Measurements from ENCODE around the gene UBE3C. TPM values are rescaled to one million over a fixed set of nuclear protein-coding genes. Genes with fewer than 3 reads are reported as not detected.

The UBE3C gene
- total and polyA plus RNA-seq, 2 of the 13 experiments (the other 11 are each of a cell fraction or from before 2014, with no cell fraction given), result 27.0 to 48.2 TPM

- Histone ChIP-seq H3K9me3 (ENCODE audit: low read length) (no peaks in the 10 kb centered on the region), H3K36me3 (replicated peaks in 1 of 2; ENCODE audit: control insufficient read depth in 1 of 2, insufficient read depth in 2 of 2, low read length in 2 of 2) (no peaks in the 10 kb centered on the region), H3K4me2 (ENCODE audit: low read depth, low read length) (peak overlapping the region; percentile 50), H3K27ac (ENCODE audit: extremely low read length, insufficient read depth, low read length) (no peak overlapping the region), H3K4me3 (replicated peaks in 1 of 3; ENCODE audit: insufficient read depth in 1 of 3, low read depth in 2 of 3, low read length in 3 of 3) (peak overlapping the region in 1 of 3 experiments; percentile 17; a peak in 1 of 6 replicates), H3K4me1 (ENCODE audit: insufficient read depth, low read length) (peaks cover 72% of the 10 kb centered on the region), H4K20me1 (ENCODE audit: insufficient read depth, low read length) (no peaks in the 10 kb centered on the region), H3K79me2 (ENCODE audit: insufficient read depth, low read length) (no peaks in the 10 kb centered on the region), H3K27me3 (ENCODE audit: control insufficient read depth in 1 of 2, insufficient read depth in 2 of 2, low read length in 2 of 2) (peaks cover 6 to 23% of the 10 kb centered on the region in 2 experiments; a peak in 4 of 5 replicates), H3K9ac (ENCODE audit: insufficient read depth, low read depth, low read length) (no peak overlapping the region), H2AFZ (ENCODE audit: low read length) (no peak overlapping the region)
- POLR2A ChIA-PET, result no interaction called here
- DNase-seq (ENCODE audit: low spot score) (no peak), FAIRE-seq (no peak), ATAC-seq (no peak)
- TF ChIP-seq ZNF788 (CRISPR knock-in tag; IDR thresholded peaks at IDR 0.05; ENCODE audit: borderline replicate concordance), result 0 out of 2 replicates have a peak, but pooled peaks have one; percentile 10
- TF ChIP-seq ZBTB21 (CRISPR knock-in tag; IDR thresholded peaks at IDR 0.05), result no peak
- TF ChIP-seq ZBTB33 (CRISPR knock-in tag; IDR thresholded peaks at IDR 0.05), result peak; percentile 43
- in situ Hi-C loops (cut with HindIII; ENCODE audit: extremely low pct_ligation_motif_present, low pct_unique_long_range_greater_than_20kb) (no loop called here), intact Hi-C loops (cut with micrococcal nuclease; ENCODE audit: unreplicated experiment) (no loop called here)
- no TSS peak for BruUV-seq (replicated peaks)
- 85% methylated on average over 26 of the region's 39 CpGs for WGBS (ENCODE audit: low lambda C conversion rate)
- CTCF ChIA-PET (ENCODE audit: low intra/inter-chr PET ratio, low total read pairs), result no interaction called here
Measured at GRCh38 chr7:157279741-157280215, 141.1 kb downstream of the UBE3C start.

- H4K20me1 ChIP-seq (ENCODE audit: insufficient read depth, low read length), result no peaks in the 10 kb centered on the region
- peak; percentile 26 for ATAC-seq
- H3K4me1 ChIP-seq (ENCODE audit: insufficient read depth, low read length), result peaks cover 77% of the 10 kb centered on the region
- peak overlapping the region; percentile 50 for H3K4me2 ChIP-seq (ENCODE audit: low read depth, low read length)
- in situ Hi-C loops (cut with HindIII; ENCODE audit: extremely low pct_ligation_motif_present, low pct_unique_long_range_greater_than_20kb), result no loop called here
- no peaks in the 10 kb centered on the region for H3K36me3 ChIP-seq (replicated peaks in 1 of 2; ENCODE audit: control insufficient read depth in 1 of 2, insufficient read depth in 2 of 2, low read length in 2 of 2)
- WGBS (ENCODE audit: low lambda C conversion rate), result no CpG with 5 or more reads among the region's 24 CpGs
- H2AFZ ChIP-seq (ENCODE audit: low read length), result no peak overlapping the region
- H3K9ac ChIP-seq (ENCODE audit: insufficient read depth, low read depth, low read length), result no peak overlapping the region
- ChIA-PET POLR2A (no interaction called here), CTCF (ENCODE audit: low intra/inter-chr PET ratio, low total read pairs) (no interaction called here)
- no peak overlapping the region for H3K27ac ChIP-seq (ENCODE audit: extremely low read length, insufficient read depth, low read length)
- peak overlapping the region in 1 of 3 experiments; percentile 17; a peak in 1 of 6 replicates for H3K4me3 ChIP-seq (replicated peaks in 1 of 3; ENCODE audit: insufficient read depth in 1 of 3, low read depth in 2 of 3, low read length in 3 of 3)
- peaks cover 6 to 23% of the 10 kb centered on the region in 2 experiments; a peak in 4 of 5 replicates for H3K27me3 ChIP-seq (ENCODE audit: control insufficient read depth in 1 of 2, insufficient read depth in 2 of 2, low read length in 2 of 2)
- no peaks in the 10 kb centered on the region for H3K9me3 ChIP-seq (ENCODE audit: low read length)
- intact Hi-C loops (cut with micrococcal nuclease; ENCODE audit: unreplicated experiment), result no loop called here
- DNase-seq (ENCODE audit: low spot score), result no peak
- no TSS peak for BruUV-seq (replicated peaks)
- no peaks in the 10 kb centered on the region for H3K79me2 ChIP-seq (ENCODE audit: insufficient read depth, low read length)
- FAIRE-seq, result no peak
- TF ChIP-seq ZNF142 (CRISPR knock-in tag; IDR thresholded peaks at IDR 0.05) (no peak), ZFP91 (CRISPR knock-in tag; IDR thresholded peaks at IDR 0.05; ENCODE audit: borderline replicate concordance) (0 out of 2 replicates have a peak, but pooled peaks have one; percentile 13)
Measured at GRCh38 chr7:157280216-157280841, 141.6 kb downstream of the UBE3C start.

Data from HepG2 (cell line).